Caco-2 (cell line): ENCODE results near the gene C4orf54. TPM values are rescaled to one million over a fixed set of nuclear protein-coding genes. Genes with fewer than 3 reads are reported as not detected.

Experiments used
- BruUV-seq: library from RNA; stranded (reverse); fragments of 400-500 nt; replicated peaks from 2 replicates; lab custom pipeline; 2021; lab: Mats Ljungman, UMichigan
- CTCF ChIA-PET: fragments of 300-600 bp; sonication (Branson Sonifier 250); formaldehyde crosslinking; loops from one replicate; lab custom pipeline; 2022; ENCODE audit warnings: antibody characterized with exemption; lab: Charles Lee
- POLR2A ChIA-PET: fragments of 300-600 bp; sonication (Branson Sonifier 250); formaldehyde crosslinking; loops from one replicate; lab custom pipeline; 2022; ENCODE audit warnings: antibody characterized with exemption; lab: Charles Lee
- DNase-seq, 2 experiments: peaks; one replicate each; pipeline versions ENCODE4 v3.0.0 to v3.0.0-alpha.2; 2020 to 2022
- H3K27me3 ChIP-seq: replicated peaks from 2 replicates; pipeline ENCODE4 v1.6.0; 2011; ENCODE audit warnings: low read length; ENCODE audit not compliant: control insufficient read depth, insufficient read depth
- H3K36me3 ChIP-seq: 2 replicates; pipeline ENCODE4 v1.5.1; 2011; ENCODE audit warnings: low read length; ENCODE audit not compliant: control insufficient read depth, insufficient read depth
- H3K4me1 ChIP-seq: fragments of 250-450 bp; sonication (Bioruptor Pico); 2 replicates; pipeline ENCODE4 v1.5.1; 2020; ENCODE audit warnings: mild to moderate bottlenecking
- H3K4me3 ChIP-seq: 2 replicates; pipeline ENCODE4 v1.5.1; 2011; ENCODE audit warnings: low read depth, mild to moderate bottlenecking, control low read depth, low read length
- H3K9me3 ChIP-seq: fragments of 250-450 bp; sonication (Bioruptor Pico); 2 replicates; pipeline ENCODE4 v1.5.1; 2020; ENCODE audit warnings: mild to moderate bottlenecking, moderate library complexity
- H3K27ac Mint-ChIP-seq: one replicate; pipeline ENCODE4 v1.8.0; 2022; ENCODE audit warnings: mixed read lengths; ENCODE audit not compliant: unreplicated experiment
- H3K27me3 Mint-ChIP-seq: one replicate; pipeline ENCODE4 v1.8.0; 2022; ENCODE audit warnings: mixed read lengths; ENCODE audit not compliant: insufficient read depth, unreplicated experiment
- H3K36me3 Mint-ChIP-seq: one replicate; pipeline ENCODE4 v1.8.0; 2022; ENCODE audit warnings: mild to moderate bottlenecking, mixed read lengths; ENCODE audit not compliant: insufficient read depth, unreplicated experiment
- H3K4me1 Mint-ChIP-seq: one replicate; pipeline ENCODE4 v1.8.0; 2022; ENCODE audit warnings: low read depth, mixed read lengths; ENCODE audit not compliant: unreplicated experiment
- H3K4me3 Mint-ChIP-seq: one replicate; pipeline ENCODE4 v1.8.0; 2022; ENCODE audit warnings: mild to moderate bottlenecking, moderate library complexity, mixed read lengths; ENCODE audit not compliant: unreplicated experiment
- H3K9me3 Mint-ChIP-seq: one replicate; pipeline ENCODE4 v1.8.0; 2022; ENCODE audit warnings: mixed read lengths; ENCODE audit not compliant: unreplicated experiment
- intact Hi-C: fragments of 100-400 bp; cut with micrococcal nuclease; formaldehyde crosslinking; loops from one replicate; pipeline ENCODE4 v1.10.0; 2022; ENCODE audit not compliant: unreplicated experiment
- total RNA-seq: library from RNA; stranded (reverse); gene quantifications from 2 replicates; pipeline ENCODE4 v1.2.3, GENCODE V29; 2022
- TF ChIP-seq, protein P1 (sequence below), 2 experiments: fragments of 200-600 bp in 1 of 2; IDR thresholded peaks; 1 replicate in 1 of 2; 2 replicates in 1 of 2; pipeline versions ENCODE4 v1.5.1 to v1.8.0; 2011 to 2022; ENCODE audit warnings: antibody characterized with exemption in 1 of 2, control low read depth in 1 of 2, inconsistent platforms in 1 of 2, low read depth in 1 of 2, low read length in 1 of 2, mild to moderate bottlenecking in 1 of 2, moderate library complexity in 1 of 2; ENCODE audit not compliant: insufficient read depth in 1 of 2, severe bottlenecking in 1 of 2, unreplicated experiment in 1 of 2

The C4orf54 gene
- total RNA-seq, 1 experiment from 2014 or later: not detected

DNA sequence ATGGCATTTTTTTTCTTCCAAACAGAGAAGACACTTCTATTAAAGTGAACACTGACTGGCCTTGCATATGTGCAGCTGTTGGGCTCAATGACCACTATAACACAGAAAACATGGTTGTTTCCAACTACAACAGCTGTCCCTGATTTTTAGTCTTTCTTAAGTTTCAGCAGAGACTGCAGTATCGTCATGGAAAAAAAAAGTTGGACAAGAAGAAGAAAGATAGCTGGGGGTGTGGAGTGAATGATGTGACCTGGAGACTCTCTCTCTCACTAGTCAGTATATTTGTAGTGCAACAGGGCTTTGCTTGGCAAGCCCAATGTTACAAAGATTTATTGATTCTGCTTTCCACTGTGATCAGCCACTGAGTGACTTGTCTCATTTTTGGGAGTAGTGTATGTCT is 29.5 kb upstream of the C4orf54 start:
- Histone ChIP-seq H3K4me1 (no peaks in the 10 kb centered on the region), H3K27me3 (no peaks in the 10 kb centered on the region), H3K9me3 (0 out of 2 replicates have a peak, but pooled peaks cover 3% of the 10 kb centered on the region), H3K36me3 (no peaks in the 10 kb centered on the region), H3K4me3 (no peak overlapping the region)
- no TSS peak for BruUV-seq
- Mint-ChIP-seq H3K27ac (no peak overlapping the region), H3K4me1 (no peaks in the 10 kb centered on the region), H3K9me3 (peaks cover 13% of the 10 kb centered on the region), H3K27me3 (peaks cover 7% of the 10 kb centered on the region), H3K4me3 (no peak overlapping the region), H3K36me3 (no peaks in the 10 kb centered on the region)
- ChIA-PET CTCF (no interaction called here), POLR2A (no interaction called here)
- no peak for DNase-seq
- intact Hi-C loops: no loop called here
- TF ChIP-seq, protein P1, sequence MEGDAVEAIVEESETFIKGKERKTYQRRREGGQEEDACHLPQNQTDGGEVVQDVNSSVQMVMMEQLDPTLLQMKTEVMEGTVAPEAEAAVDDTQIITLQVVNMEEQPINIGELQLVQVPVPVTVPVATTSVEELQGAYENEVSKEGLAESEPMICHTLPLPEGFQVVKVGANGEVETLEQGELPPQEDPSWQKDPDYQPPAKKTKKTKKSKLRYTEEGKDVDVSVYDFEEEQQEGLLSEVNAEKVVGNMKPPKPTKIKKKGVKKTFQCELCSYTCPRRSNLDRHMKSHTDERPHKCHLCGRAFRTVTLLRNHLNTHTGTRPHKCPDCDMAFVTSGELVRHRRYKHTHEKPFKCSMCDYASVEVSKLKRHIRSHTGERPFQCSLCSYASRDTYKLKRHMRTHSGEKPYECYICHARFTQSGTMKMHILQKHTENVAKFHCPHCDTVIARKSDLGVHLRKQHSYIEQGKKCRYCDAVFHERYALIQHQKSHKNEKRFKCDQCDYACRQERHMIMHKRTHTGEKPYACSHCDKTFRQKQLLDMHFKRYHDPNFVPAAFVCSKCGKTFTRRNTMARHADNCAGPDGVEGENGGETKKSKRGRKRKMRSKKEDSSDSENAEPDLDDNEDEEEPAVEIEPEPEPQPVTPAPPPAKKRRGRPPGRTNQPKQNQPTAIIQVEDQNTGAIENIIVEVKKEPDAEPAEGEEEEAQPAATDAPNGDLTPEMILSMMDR (IDR thresholded peaks at IDR 0.05; ENCODE audit: insufficient read depth in 1 of 2, low read depth in 1 of 2, low read length in 1 of 2, severe bottlenecking in 1 of 2, unreplicated experiment in 1 of 2): no peak

DNA sequence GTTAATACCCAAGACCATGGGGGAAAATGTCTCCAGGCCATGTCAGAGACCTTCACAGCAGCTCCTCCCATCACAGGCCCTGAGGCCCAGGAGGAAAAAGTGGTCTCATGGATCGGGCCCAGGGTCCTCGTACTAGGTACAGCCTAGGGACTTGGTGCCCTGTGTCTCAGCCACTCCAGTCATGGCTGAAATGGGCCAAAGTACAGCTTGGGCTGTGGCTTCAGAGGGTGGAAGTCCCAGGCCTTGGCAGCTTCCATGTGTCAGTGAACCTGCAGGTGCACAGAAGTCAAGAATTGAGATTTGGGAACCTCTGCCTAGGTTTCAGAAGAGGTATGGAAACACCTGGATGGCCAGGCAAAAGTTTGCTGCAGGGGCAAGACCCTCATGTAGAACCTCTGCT is 27.6 kb upstream of the C4orf54 start:
- no peaks in the 10 kb centered on the region for H3K36me3 Mint-ChIP-seq
- Histone ChIP-seq H3K36me3 (no peaks in the 10 kb centered on the region), H3K4me3 (no peak overlapping the region), H3K27me3 (no peaks in the 10 kb centered on the region), H3K9me3 (no peaks in the 10 kb centered on the region), H3K4me1 (no peaks in the 10 kb centered on the region)
- POLR2A ChIA-PET: no interaction called here
- DNase-seq: no peak
- peaks cover 7% of the 10 kb centered on the region for H3K27me3 Mint-ChIP-seq
- peaks cover 7% of the 10 kb centered on the region for H3K9me3 Mint-ChIP-seq
- no TSS peak for BruUV-seq
- TF ChIP-seq, protein P1 (IDR thresholded peaks at IDR 0.05; ENCODE audit: insufficient read depth in 1 of 2, low read depth in 1 of 2, low read length in 1 of 2, severe bottlenecking in 1 of 2, unreplicated experiment in 1 of 2): no peak
- CTCF ChIA-PET: no interaction called here
- no peak overlapping the region for H3K27ac Mint-ChIP-seq
- no peak overlapping the region for H3K4me3 Mint-ChIP-seq
- H3K4me1 Mint-ChIP-seq: no peaks in the 10 kb centered on the region
- intact Hi-C loops: no loop called here

DNA sequence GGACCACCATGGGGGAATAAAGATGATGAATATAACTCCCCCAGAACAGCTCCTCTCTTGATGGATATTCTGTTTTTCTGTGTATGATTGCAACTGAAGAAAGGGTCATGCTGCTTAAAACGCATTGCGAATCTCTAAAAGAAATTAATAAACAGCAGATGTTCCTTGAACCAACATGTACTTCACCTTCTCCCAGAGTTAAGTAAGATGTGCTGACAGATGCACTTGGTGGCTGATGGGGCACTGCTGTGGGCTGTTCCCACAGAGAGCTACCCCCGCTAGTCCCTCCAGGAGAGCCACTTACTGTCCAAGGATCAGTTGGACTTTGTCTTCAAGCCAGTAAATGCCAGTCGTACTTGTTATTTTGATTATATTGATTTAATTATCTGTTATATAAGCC is 26.3 kb upstream of the C4orf54 start:
- H3K36me3 ChIP-seq: no peaks in the 10 kb centered on the region
- intact Hi-C loops: no loop called here
- TF ChIP-seq, protein P1 (IDR thresholded peaks at IDR 0.05; ENCODE audit: insufficient read depth in 1 of 2, low read depth in 1 of 2, low read length in 1 of 2, severe bottlenecking in 1 of 2, unreplicated experiment in 1 of 2): no peak
- H3K9me3 ChIP-seq: no peaks in the 10 kb centered on the region
- no TSS peak for BruUV-seq
- DNase-seq: no peak
- ChIA-PET POLR2A (no interaction called here), CTCF (no interaction called here)
- Mint-ChIP-seq H3K27ac (no peak overlapping the region), H3K27me3 (peaks cover 4% of the 10 kb centered on the region), H3K36me3 (no peaks in the 10 kb centered on the region), H3K9me3 (no peaks in the 10 kb centered on the region), H3K4me3 (no peak overlapping the region), H3K4me1 (no peaks in the 10 kb centered on the region)
- no peaks in the 10 kb centered on the region for H3K27me3 ChIP-seq
- H3K4me1 ChIP-seq: no peaks in the 10 kb centered on the region
- H3K4me3 ChIP-seq: no peak overlapping the region
